K562 (cell line): ENCODE results near the gene ID2. TPM values are rescaled to one million over a fixed set of nuclear protein-coding genes. Genes with fewer than 3 reads are reported as not detected.

Experiments
- ATF3 ChIP-seq, 2 experiments: fragments of 450-650 bp in 1 of 2; sonication (generic) in 1 of 2; formaldehyde crosslinking in 1 of 2; IDR thresholded peaks in 1 of 2; conservative IDR thresholded peaks in 1 of 2; 2 replicates each; pipeline versions ENCODE4 v1.6.1 to v1.8.1; 2016 to 2023; ENCODE audit warnings: mild to moderate bottlenecking in 2 of 2, moderate library complexity in 2 of 2, inconsistent platforms in 1 of 2, missing genetic modification reagents in 1 of 2
- DEAF1 ChIP-seq: fragments of 450-650 bp; formaldehyde crosslinking; IDR thresholded peaks from 2 replicates; pipeline ENCODE4 v1.4.0; 2020; ENCODE audit warnings: mild to moderate bottlenecking, moderate library complexity
- ELK1 ChIP-seq: sonication (generic); formaldehyde crosslinking; IDR thresholded peaks from 2 replicates; pipeline ENCODE4 v1.8.1; 2022; ENCODE audit warnings: missing genetic modification reagents
- GATAD2B ChIP-seq: fragments of 450-650 bp; IDR thresholded peaks from 2 replicates; pipeline ENCODE4 v1.6.1; 2017; ENCODE audit warnings: mild to moderate bottlenecking, borderline replicate concordance
- HOXB6 ChIP-seq: fragments of 250-450 bp; sonication (Bioruptor Pico); IDR thresholded peaks from 2 replicates; pipeline ENCODE4 v1.5.1; 2022; ENCODE audit warnings: mild to moderate bottlenecking, borderline replicate concordance
- KHSRP ChIP-seq: fragments of 450-650 bp; IDR thresholded peaks from 2 replicates; pipeline ENCODE4 v1.6.1; 2017
- KLF13 ChIP-seq: fragments of 450-650 bp; IDR thresholded peaks from 2 replicates; pipeline ENCODE4 v1.6.1; 2016; ENCODE audit warnings: missing genetic modification characterization, low read depth, mild to moderate bottlenecking, missing compliant biosample characterization, moderate library complexity, borderline replicate concordance
- MTA2 ChIP-seq: fragments of 450-650 bp; IDR thresholded peaks from 2 replicates; pipeline ENCODE4 v1.6.1; 2016; ENCODE audit warnings: low read depth
- MTA3 ChIP-seq: fragments of 450-650 bp; formaldehyde crosslinking; IDR thresholded peaks from 2 replicates; pipeline ENCODE4 v1.6.1; 2017; ENCODE audit warnings: mild to moderate bottlenecking, borderline replicate concordance
- MXD1 ChIP-seq: fragments of 250-450 bp; sonication (Bioruptor Pico); IDR thresholded peaks from 2 replicates; pipeline ENCODE4 v1.8.0; 2021; ENCODE audit warnings: borderline replicate concordance, mild to moderate bottlenecking, moderate library complexity; ENCODE audit not compliant: poor library complexity, severe bottlenecking
- NR2F6 ChIP-seq: fragments of 450-650 bp; formaldehyde crosslinking; IDR thresholded peaks from 2 replicates; pipeline ENCODE4 v1.4.0; 2020; ENCODE audit warnings: mild to moderate bottlenecking
- PHB ChIP-seq: fragments of 250-450 bp; sonication (Bioruptor Pico); IDR thresholded peaks from 2 replicates; pipeline ENCODE4 v1.5.0; 2021
- TSC22D4 ChIP-seq: fragments of 450-650 bp; IDR thresholded peaks from 2 replicates; pipeline ENCODE4 v1.6.1; 2016; ENCODE audit warnings: missing genetic modification characterization, missing biosample characterization, control low read depth
- WHSC1 ChIP-seq: IDR thresholded peaks from one replicate; pipeline ENCODE4 v1.6.1; 2012; ENCODE audit warnings: low read length, control low read depth, inconsistent platforms
- ZNF551 ChIP-seq: fragments of 250-450 bp; sonication (Bioruptor Pico); IDR thresholded peaks from 2 replicates; pipeline ENCODE4 v1.5.0; 2021; ENCODE audit warnings: mild to moderate bottlenecking, moderate library complexity
- ZZZ3 ChIP-seq: fragments of 450-650 bp; IDR thresholded peaks from 2 replicates; pipeline ENCODE4 v1.6.1; 2016; ENCODE audit warnings: antibody characterized with exemption, mild to moderate bottlenecking, moderate library complexity
- polyA plus RNA-seq, 8 experiments: library from polyadenylated mRNA; depleted of rRNA in 4 of 8; stranded (reverse) in 5 of 8; unstranded in 3 of 8; fragments of >200 nt; fragmentation: Nextera tagmentation in 2 of 8; fragmentation: Illumina TruSeq in 1 of 8; extraction: Ambion mirVana in 2 of 8; extraction: Trizol in 1 of 8; gene quantifications; 2 replicates each; pipeline versions ENCODE4 v1.2.1 to v1.2.3, GENCODE V29; 2011 to 2014; ENCODE audit warnings: inconsistent platforms in 1 of 8, missing spikeins in 1 of 8
- total RNA-seq, 7 experiments: library from RNA; depleted of rRNA in 6 of 7; stranded (reverse); fragments of >200 nt in 6 of 7; fragmentation: Illumina TruSeq in 2 of 7; extraction: Trizol in 2 of 7; gene quantifications; 2 replicates each; pipeline versions ENCODE4 v1.2.1 to v1.2.3, GENCODE V29; 2011 to 2021; ENCODE audit warnings: low replicate concordance in 1 of 7
- TF ChIP-seq, protein P1 (sequence below): fragments of 450-650 bp; IDR thresholded peaks from 2 replicates; pipeline ENCODE4 v1.6.1; 2017; ENCODE audit warnings: antibody characterized with exemption, mild to moderate bottlenecking

Gene ID2
- total and polyA plus RNA-seq, 9 of the 15 experiments (the other 6 are each of a cell fraction or from before 2014, with no cell fraction given): 8.0 to 35.7 (median 16.6) TPM

- TF ChIP-seq KHSRP: no peak
- no peak for TF ChIP-seq ZZZ3
- peak; percentile 7; the same call in 1 of the 2 replicates for TF ChIP-seq PHB (CRISPR knock-in tag)
- no peak for TF ChIP-seq WHSC1
- TF ChIP-seq TSC22D4 (tag): no peak
- TF ChIP-seq, protein P1, sequence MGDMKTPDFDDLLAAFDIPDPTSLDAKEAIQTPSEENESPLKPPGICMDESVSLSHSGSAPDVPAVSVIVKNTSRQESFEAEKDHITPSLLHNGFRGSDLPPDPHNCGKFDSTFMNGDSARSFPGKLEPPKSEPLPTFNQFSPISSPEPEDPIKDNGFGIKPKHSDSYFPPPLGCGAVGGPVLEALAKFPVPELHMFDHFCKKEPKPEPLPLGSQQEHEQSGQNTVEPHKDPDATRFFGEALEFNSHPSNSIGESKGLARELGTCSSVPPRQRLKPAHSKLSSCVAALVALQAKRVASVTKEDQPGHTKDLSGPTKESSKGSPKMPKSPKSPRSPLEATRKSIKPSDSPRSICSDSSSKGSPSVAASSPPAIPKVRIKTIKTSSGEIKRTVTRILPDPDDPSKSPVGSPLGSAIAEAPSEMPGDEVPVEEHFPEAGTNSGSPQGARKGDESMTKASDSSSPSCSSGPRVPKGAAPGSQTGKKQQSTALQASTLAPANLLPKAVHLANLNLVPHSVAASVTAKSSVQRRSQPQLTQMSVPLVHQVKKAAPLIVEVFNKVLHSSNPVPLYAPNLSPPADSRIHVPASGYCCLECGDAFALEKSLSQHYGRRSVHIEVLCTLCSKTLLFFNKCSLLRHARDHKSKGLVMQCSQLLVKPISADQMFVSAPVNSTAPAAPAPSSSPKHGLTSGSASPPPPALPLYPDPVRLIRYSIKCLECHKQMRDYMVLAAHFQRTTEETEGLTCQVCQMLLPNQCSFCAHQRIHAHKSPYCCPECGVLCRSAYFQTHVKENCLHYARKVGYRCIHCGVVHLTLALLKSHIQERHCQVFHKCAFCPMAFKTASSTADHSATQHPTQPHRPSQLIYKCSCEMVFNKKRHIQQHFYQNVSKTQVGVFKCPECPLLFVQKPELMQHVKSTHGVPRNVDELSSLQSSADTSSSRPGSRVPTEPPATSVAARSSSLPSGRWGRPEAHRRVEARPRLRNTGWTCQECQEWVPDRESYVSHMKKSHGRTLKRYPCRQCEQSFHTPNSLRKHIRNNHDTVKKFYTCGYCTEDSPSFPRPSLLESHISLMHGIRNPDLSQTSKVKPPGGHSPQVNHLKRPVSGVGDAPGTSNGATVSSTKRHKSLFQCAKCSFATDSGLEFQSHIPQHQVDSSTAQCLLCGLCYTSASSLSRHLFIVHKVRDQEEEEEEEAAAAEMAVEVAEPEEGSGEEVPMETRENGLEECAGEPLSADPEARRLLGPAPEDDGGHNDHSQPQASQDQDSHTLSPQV: peak; percentile 74
- TF ChIP-seq ELK1: no peak
- no peak; the same call in 1 of the 2 replicates for TF ChIP-seq GATAD2B
- TF ChIP-seq HOXB6 (CRISPR knock-in tag): no peak
- TF ChIP-seq KLF13 (tag): no peak
- TF ChIP-seq ATF3 (IDR thresholded peaks at IDR 0.05): no peak
- TF ChIP-seq ATF3 (CRISPR knock-in tag; conservative IDR thresholded peaks at IDR 0.05): no peak
- TF ChIP-seq MXD1 (CRISPR knock-in tag): no peak
- no peak for TF ChIP-seq DEAF1 (CRISPR knock-in tag)
- no peak for TF ChIP-seq MTA3
- peak; percentile 4; the same call in 1 of the 2 replicates for TF ChIP-seq ZNF551 (CRISPR knock-in tag)
- no peak for TF ChIP-seq MTA2
- no peak for TF ChIP-seq NR2F6 (CRISPR knock-in tag)
Observed at GRCh38 chr2:8684878-8685696, 3.2 kb downstream of the ID2 start (continued).
